Measurements from ENCODE around the gene RPL27.

The RPL27 gene

GRCh38 chr17:43013296-43013695, 15.1 kb downstream of the RPL27 start:
- peak overlapping the region in 1 of 5 donors; percentile 16 for H3K9ac ChIP-seq (ENCODE audit: low read length in 5 of 5)
- H3K36me3 ChIP-seq (ENCODE audit: control insufficient read depth in 5 of 5, insufficient read depth in 5 of 5, low read length in 5 of 5), result peaks cover 0 to 51% (median 48%) of the 10 kb centered on the region in 5 donors
- no peaks in the 10 kb centered on the region for H3K9me3 ChIP-seq (ENCODE audit: control insufficient read depth in 5 of 5, low read length in 5 of 5)
- H3K27me3 ChIP-seq (ENCODE audit: control insufficient read depth in 5 of 5, insufficient read depth in 4 of 5, low read length in 5 of 5), result no peaks in the 10 kb centered on the region
- peak overlapping the region; percentile 57 for H3K27ac ChIP-seq (ENCODE audit: low read depth, low read length)
- H3K4me1 ChIP-seq (ENCODE audit: control insufficient read depth in 5 of 5, insufficient read depth in 5 of 5, low read length in 5 of 5), result peaks cover 23 to 71% (median 52%) of the 10 kb centered on the region in 5 donors
- H3K4me3 ChIP-seq (ENCODE audit: low read depth in 1 of 5, low read length in 5 of 5), result no peak overlapping the region

DNA sequence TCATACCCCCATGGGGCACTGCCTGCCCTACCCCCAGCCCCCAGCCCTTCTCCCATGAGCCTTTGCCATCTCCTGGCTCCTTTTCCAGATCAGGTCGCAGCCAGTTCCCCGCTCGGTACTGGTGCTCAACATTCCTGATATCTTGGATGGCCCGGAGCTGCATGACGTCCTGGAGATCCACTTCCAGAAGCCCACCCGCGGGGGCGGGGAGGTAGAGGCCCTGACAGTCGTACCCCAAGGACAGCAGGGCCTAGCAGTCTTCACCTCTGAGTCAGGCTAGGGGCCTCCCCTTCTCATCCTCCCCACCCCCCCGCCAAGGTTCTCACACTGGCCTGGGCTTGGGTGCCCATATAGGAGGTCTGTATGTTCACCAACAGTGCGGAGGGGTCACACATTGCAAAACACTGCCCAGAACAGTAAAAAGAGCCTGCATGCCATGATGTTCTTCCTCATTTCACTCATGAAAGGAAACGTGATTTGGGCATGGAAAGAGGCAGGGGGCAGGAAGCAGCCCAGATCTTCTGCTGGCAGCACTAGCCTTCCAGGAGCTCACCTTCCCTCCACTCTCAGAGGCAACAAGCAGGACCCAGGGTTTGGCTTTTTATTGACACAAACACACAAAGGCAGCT, 15.9 kb downstream of the RPL27 start:
- H3K9ac ChIP-seq (ENCODE audit: low read length in 5 of 5), result peak overlapping the region in 1 of 5 donors; percentile 64
- no peaks in the 10 kb centered on the region for H3K27me3 ChIP-seq (ENCODE audit: control insufficient read depth in 5 of 5, insufficient read depth in 4 of 5, low read length in 5 of 5)
- no peak overlapping the region for H3K4me3 ChIP-seq (ENCODE audit: low read depth in 1 of 5, low read length in 5 of 5)
- H3K36me3 ChIP-seq (ENCODE audit: control insufficient read depth in 5 of 5, insufficient read depth in 5 of 5, low read length in 5 of 5), result peaks cover 0 to 59% (median 52%) of the 10 kb centered on the region in 5 donors
- H3K4me1 ChIP-seq (ENCODE audit: control insufficient read depth in 5 of 5, insufficient read depth in 5 of 5, low read length in 5 of 5), result peaks cover 23 to 74% (median 60%) of the 10 kb centered on the region in 5 donors
- H3K9me3 ChIP-seq (ENCODE audit: control insufficient read depth in 5 of 5, low read length in 5 of 5), result no peaks in the 10 kb centered on the region
- H3K27ac ChIP-seq (ENCODE audit: low read depth, low read length), result peak overlapping the region; percentile 69

- H3K27ac ChIP-seq (ENCODE audit: low read depth, low read length), result peak overlapping the region; percentile 69
- H3K9me3 ChIP-seq (ENCODE audit: control insufficient read depth in 5 of 5, low read length in 5 of 5), result no peaks in the 10 kb centered on the region
- H3K4me3 ChIP-seq (ENCODE audit: low read depth in 1 of 5, low read length in 5 of 5), result no peak overlapping the region
- H3K4me1 ChIP-seq (ENCODE audit: control insufficient read depth in 5 of 5, insufficient read depth in 5 of 5, low read length in 5 of 5), result peaks cover 26 to 81% (median 68%) of the 10 kb centered on the region in 5 donors
- H3K27me3 ChIP-seq (ENCODE audit: control insufficient read depth in 5 of 5, insufficient read depth in 4 of 5, low read length in 5 of 5), result no peaks in the 10 kb centered on the region
- H3K36me3 ChIP-seq (ENCODE audit: control insufficient read depth in 5 of 5, insufficient read depth in 5 of 5, low read length in 5 of 5), result peaks cover 0 to 62% (median 52%) of the 10 kb centered on the region in 5 donors
- H3K9ac ChIP-seq (ENCODE audit: low read length in 5 of 5), result peak overlapping the region in 2 of 5 donors; percentile 49 to 64
Measured at GRCh38 chr17:43014649-43015542, 16.7 kb downstream of the RPL27 start.

DNA sequence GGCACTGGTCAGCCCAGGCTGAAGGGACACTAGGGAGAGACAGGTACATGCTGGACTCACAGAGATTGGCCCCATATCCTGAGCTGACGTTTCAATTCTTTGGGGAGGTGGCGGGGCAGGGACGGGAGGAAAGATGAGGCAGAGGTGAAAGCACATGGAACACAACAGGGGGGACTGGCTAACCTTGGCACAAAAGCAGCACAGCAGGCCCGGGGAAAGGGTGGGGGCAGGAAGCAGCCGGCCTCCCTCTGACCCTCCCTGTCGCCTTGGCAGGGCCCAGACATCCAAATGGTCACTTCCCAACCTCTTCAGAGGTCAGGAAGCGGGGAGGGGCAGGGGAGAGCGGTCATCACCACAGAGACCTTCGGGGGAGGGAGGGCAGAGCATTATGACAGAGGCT, 17.4 kb downstream of the RPL27 start:
- Histone ChIP-seq H3K27me3 (ENCODE audit: control insufficient read depth in 5 of 5, insufficient read depth in 4 of 5, low read length in 5 of 5) (no peaks in the 10 kb centered on the region), H3K9ac (ENCODE audit: low read length in 5 of 5) (peak overlapping the region in 2 of 5 donors; percentile 49 to 64), H3K27ac (ENCODE audit: low read depth, low read length) (peak overlapping the region; percentile 69), H3K4me1 (ENCODE audit: control insufficient read depth in 5 of 5, insufficient read depth in 5 of 5, low read length in 5 of 5) (peaks cover 28 to 83% (median 75%) of the 10 kb centered on the region in 5 donors), H3K9me3 (ENCODE audit: control insufficient read depth in 5 of 5, low read length in 5 of 5) (no peaks in the 10 kb centered on the region), H3K4me3 (ENCODE audit: low read depth in 1 of 5, low read length in 5 of 5) (no peak overlapping the region), H3K36me3 (ENCODE audit: control insufficient read depth in 5 of 5, insufficient read depth in 5 of 5, low read length in 5 of 5) (peaks cover 0 to 62% (median 52%) of the 10 kb centered on the region in 5 donors)

DNA sequence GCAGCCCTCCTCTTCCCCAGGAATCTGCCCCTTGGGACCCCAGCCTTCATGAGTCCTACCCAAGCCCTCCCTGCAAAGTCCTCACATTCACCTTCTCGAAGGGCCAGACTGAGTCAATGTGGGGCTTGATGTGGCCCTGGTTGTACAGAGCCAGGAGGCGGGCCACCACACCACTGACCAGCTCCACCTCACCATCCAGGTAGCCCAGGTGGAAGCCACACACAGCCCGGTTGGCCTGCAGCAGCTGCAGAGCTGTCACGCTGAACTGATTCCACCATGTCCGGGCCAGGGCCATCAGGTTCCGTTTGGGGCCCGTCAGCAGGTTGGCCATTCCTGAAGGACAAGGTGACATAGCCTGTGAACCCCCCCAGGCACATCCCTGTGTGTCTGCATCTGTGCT, 18.0 kb downstream of the RPL27 start:
- peak overlapping the region; percentile 69 for H3K27ac ChIP-seq (ENCODE audit: low read depth, low read length)
- H3K27me3 ChIP-seq (ENCODE audit: control insufficient read depth in 5 of 5, insufficient read depth in 4 of 5, low read length in 5 of 5), result no peaks in the 10 kb centered on the region
- peak overlapping the region in 2 of 5 donors; percentile 6 to 28 for H3K4me3 ChIP-seq (ENCODE audit: low read depth in 1 of 5, low read length in 5 of 5)
- peaks cover 0 to 62% (median 52%) of the 10 kb centered on the region in 5 donors for H3K36me3 ChIP-seq (ENCODE audit: control insufficient read depth in 5 of 5, insufficient read depth in 5 of 5, low read length in 5 of 5)
- peak overlapping the region in 2 of 5 donors; percentile 6 to 64 for H3K9ac ChIP-seq (ENCODE audit: low read length in 5 of 5)
- H3K9me3 ChIP-seq (ENCODE audit: control insufficient read depth in 5 of 5, low read length in 5 of 5), result no peaks in the 10 kb centered on the region
- H3K4me1 ChIP-seq (ENCODE audit: control insufficient read depth in 5 of 5, insufficient read depth in 5 of 5, low read length in 5 of 5), result peaks cover 28 to 84% (median 80%) of the 10 kb centered on the region in 5 donors

GRCh38 chr17:43018008-43018853, 20.0 kb downstream of the RPL27 start:
- Histone ChIP-seq H3K36me3 (ENCODE audit: control insufficient read depth in 5 of 5, insufficient read depth in 5 of 5, low read length in 5 of 5) (peaks cover 0 to 54% (median 44%) of the 10 kb centered on the region in 5 donors), H3K27me3 (ENCODE audit: control insufficient read depth in 5 of 5, insufficient read depth in 4 of 5, low read length in 5 of 5) (no peaks in the 10 kb centered on the region), H3K27ac (ENCODE audit: low read depth, low read length) (peak overlapping the region; percentile 89), H3K4me1 (ENCODE audit: control insufficient read depth in 5 of 5, insufficient read depth in 5 of 5, low read length in 5 of 5) (peaks cover 25 to 81% (median 69%) of the 10 kb centered on the region in 5 donors), H3K4me3 (ENCODE audit: low read depth in 1 of 5, low read length in 5 of 5) (no peak overlapping the region), H3K9ac (ENCODE audit: low read length in 5 of 5) (peak overlapping the region in 1 of 5 donors; percentile 26), H3K9me3 (ENCODE audit: control insufficient read depth in 5 of 5, low read length in 5 of 5) (no peaks in the 10 kb centered on the region)

DNA sequence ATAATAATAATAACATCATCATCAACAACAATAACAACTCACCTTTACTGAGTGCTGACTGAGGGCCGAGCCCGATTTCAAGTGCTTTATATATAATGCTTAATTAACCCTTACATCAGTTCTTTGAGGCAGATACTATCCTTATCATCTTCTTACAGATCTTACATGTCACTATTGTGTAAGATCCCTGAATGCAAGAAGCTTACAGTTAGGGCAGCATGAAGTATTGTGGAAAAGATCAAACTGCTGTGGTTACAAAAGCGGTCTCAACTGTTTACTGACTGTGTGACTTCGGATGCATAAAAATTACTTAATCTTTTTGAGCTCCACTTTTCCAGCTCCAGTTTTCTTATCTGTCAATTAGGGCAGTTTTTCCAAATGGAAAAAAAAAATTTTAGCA, 20.7 kb downstream of the RPL27 start:
- peak overlapping the region; percentile 89 for H3K27ac ChIP-seq (ENCODE audit: low read depth, low read length)
- H3K36me3 ChIP-seq (ENCODE audit: control insufficient read depth in 5 of 5, insufficient read depth in 5 of 5, low read length in 5 of 5), result peaks cover 0 to 47% (median 37%) of the 10 kb centered on the region in 5 donors

DNA sequence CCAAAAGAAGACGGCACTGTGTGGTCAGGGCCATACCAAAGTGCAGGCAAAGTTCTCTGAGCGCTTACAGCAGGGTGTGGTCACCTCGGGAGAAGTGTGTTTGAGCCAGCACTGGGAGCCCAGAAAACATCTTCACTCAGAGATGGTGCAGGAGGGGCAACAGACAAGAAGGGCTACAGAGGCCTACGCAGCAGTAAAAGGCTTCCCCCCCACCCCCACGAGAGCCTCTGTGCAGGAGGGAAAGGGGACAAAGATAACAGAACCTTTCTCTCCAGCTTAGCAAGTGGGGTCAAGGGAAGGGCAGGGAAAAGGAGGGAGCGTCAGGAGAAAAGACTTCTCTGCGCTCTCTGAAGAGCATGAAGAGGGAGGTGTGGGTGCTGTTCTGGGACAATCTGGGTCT, 21.2 kb downstream of the RPL27 start:
- H3K4me1 ChIP-seq (ENCODE audit: control insufficient read depth in 5 of 5, insufficient read depth in 5 of 5, low read length in 5 of 5), result peaks cover 18 to 73% (median 62%) of the 10 kb centered on the region in 5 donors
- no peaks in the 10 kb centered on the region for H3K9me3 ChIP-seq (ENCODE audit: control insufficient read depth in 5 of 5, low read length in 5 of 5)
- peak overlapping the region; percentile 17 to 99 (median 86) for H3K4me3 ChIP-seq (ENCODE audit: low read depth in 1 of 5, low read length in 5 of 5)
- H3K27me3 ChIP-seq (ENCODE audit: control insufficient read depth in 5 of 5, insufficient read depth in 4 of 5, low read length in 5 of 5), result no peaks in the 10 kb centered on the region
- H3K36me3 ChIP-seq (ENCODE audit: control insufficient read depth in 5 of 5, insufficient read depth in 5 of 5, low read length in 5 of 5), result peaks cover 0 to 43% (median 33%) of the 10 kb centered on the region in 5 donors
- peak overlapping the region in 4 of 5 donors; percentile 1 to 70 (median 46) for H3K9ac ChIP-seq (ENCODE audit: low read length in 5 of 5)
- H3K27ac ChIP-seq (ENCODE audit: low read depth, low read length), result peak overlapping the region; percentile 89

More for the DNA sequence above, 20.7 kb downstream of the RPL27 start:
- Histone ChIP-seq H3K27me3 (ENCODE audit: control insufficient read depth in 5 of 5, insufficient read depth in 4 of 5, low read length in 5 of 5) (no peaks in the 10 kb centered on the region), H3K4me3 (ENCODE audit: low read depth in 1 of 5, low read length in 5 of 5) (peak overlapping the region in 1 of 5 donors; percentile 97), H3K9me3 (ENCODE audit: control insufficient read depth in 5 of 5, low read length in 5 of 5) (no peaks in the 10 kb centered on the region), H3K9ac (ENCODE audit: low read length in 5 of 5) (no peak overlapping the region), H3K4me1 (ENCODE audit: control insufficient read depth in 5 of 5, insufficient read depth in 5 of 5, low read length in 5 of 5) (peaks cover 19 to 74% (median 62%) of the 10 kb centered on the region in 5 donors)

GRCh38 chr17:43020030-43020621, 21.9 kb downstream of the RPL27 start:
- Histone ChIP-seq H3K9ac (ENCODE audit: low read length in 5 of 5) (peak overlapping the region in 4 of 5 donors; percentile 1 to 70 (median 46)), H3K4me3 (ENCODE audit: low read depth in 1 of 5, low read length in 5 of 5) (peak overlapping the region; percentile 17 to 99 (median 86)), H3K27ac (ENCODE audit: low read depth, low read length) (peak overlapping the region; percentile 89), H3K27me3 (ENCODE audit: control insufficient read depth in 5 of 5, insufficient read depth in 4 of 5, low read length in 5 of 5) (no peaks in the 10 kb centered on the region), H3K4me1 (ENCODE audit: control insufficient read depth in 5 of 5, insufficient read depth in 5 of 5, low read length in 5 of 5) (peaks cover 14 to 72% (median 59%) of the 10 kb centered on the region in 5 donors), H3K36me3 (ENCODE audit: control insufficient read depth in 5 of 5, insufficient read depth in 5 of 5, low read length in 5 of 5) (peaks cover 0 to 36% (median 26%) of the 10 kb centered on the region in 5 donors), H3K9me3 (ENCODE audit: control insufficient read depth in 5 of 5, low read length in 5 of 5) (no peaks in the 10 kb centered on the region)

Data from subcutaneous abdominal adipose tissue (tissue), 5 donors.